HG02870 (cell line): ENCODE results near the gene NPHP4.

ENCODE experiments used
- ATAC-seq: cut with Tn5 transposase; IDR thresholded peaks from one replicate; pipeline ENCODE4 v1.9.1; 2021; ENCODE audit warnings: mild to moderate bottlenecking, moderate library complexity; ENCODE audit not compliant: unreplicated experiment

Gene NPHP4

GRCh38 chr1:6004412-6005123 is 12.3 kb upstream of the NPHP4 start:
- no peak for ATAC-seq

GRCh38 chr1:6003568-6004411 is 11.6 kb upstream of the NPHP4 start:
- ATAC-seq = no peak

GRCh38 chr1:6002714-6003501 is 10.7 kb upstream of the NPHP4 start:
- no peak for ATAC-seq

- ATAC-seq = no peak
Observed at GRCh38 chr1:6001992-6002576, 9.9 kb upstream of the NPHP4 start.

- no peak for ATAC-seq
Observed at GRCh38 chr1:6000444-6001288, 8.4 kb upstream of the NPHP4 start.

GRCh38 chr1:5999711-6000443 is 7.7 kb upstream of the NPHP4 start:
- ATAC-seq = no peak

- ATAC-seq = no peak
Observed at GRCh38 chr1:5998906-5999301, 6.7 kb upstream of the NPHP4 start.

GRCh38 chr1:5998051-5998905 is 6.1 kb upstream of the NPHP4 start:
- no peak for ATAC-seq

- no peak for ATAC-seq
Observed at GRCh38 chr1:5997316-5997715, 5.1 kb upstream of the NPHP4 start.

GRCh38 chr1:5996641-5997270 is 4.5 kb upstream of the NPHP4 start:
- no peak for ATAC-seq

GRCh38 chr1:5995871-5996630 is 3.8 kb upstream of the NPHP4 start:
- no peak for ATAC-seq

- ATAC-seq = no peak
Observed at GRCh38 chr1:5994713-5995621, 2.7 kb upstream of the NPHP4 start.

- no peak for ATAC-seq
Observed at GRCh38 chr1:5993556-5994491, 1.6 kb upstream of the NPHP4 start.

GRCh38 chr1:5992814-5993555 is 760 bp upstream of the NPHP4 start:
- no peak for ATAC-seq
